Measurements from ENCODE around the gene SNRPD3. TPM values are rescaled to one million over a fixed set of nuclear protein-coding genes. Genes with fewer than 3 reads are reported as not detected.

SNRPD3 gene
- total RNA-seq, 1 donor from 2014 or later: 95.1 TPM

DNA sequence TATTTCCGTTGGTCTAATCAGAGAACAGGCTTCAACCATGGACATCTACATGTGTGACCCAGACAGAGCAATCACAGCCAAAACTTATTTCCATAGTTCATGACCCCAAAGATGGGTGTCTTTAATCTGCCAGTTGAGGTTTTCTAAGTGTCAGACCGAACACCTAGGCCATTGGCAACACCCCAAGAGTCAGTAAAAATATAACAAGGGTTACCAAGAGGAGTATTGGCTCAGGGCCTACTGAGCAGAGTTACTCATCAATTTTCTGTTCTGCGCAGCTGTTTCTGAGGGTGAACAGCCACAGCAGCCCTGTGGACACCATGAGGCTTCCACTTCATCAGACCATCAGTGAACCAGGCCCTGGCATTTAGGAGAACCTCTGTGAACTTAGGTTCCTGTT is 19.7 kb upstream of the SNRPD3 start:
- no peak overlapping the region for H3K4me3 Mint-ChIP-seq
- H3K27ac Mint-ChIP-seq: no peak overlapping the region
- H3K4me1 Mint-ChIP-seq: peaks cover 11% of the 10 kb centered on the region
- peaks cover 8% of the 10 kb centered on the region for H3K36me3 Mint-ChIP-seq
- no peaks in the 10 kb centered on the region for H3K9me3 Mint-ChIP-seq
- TF ChIP-seq, protein P1, sequence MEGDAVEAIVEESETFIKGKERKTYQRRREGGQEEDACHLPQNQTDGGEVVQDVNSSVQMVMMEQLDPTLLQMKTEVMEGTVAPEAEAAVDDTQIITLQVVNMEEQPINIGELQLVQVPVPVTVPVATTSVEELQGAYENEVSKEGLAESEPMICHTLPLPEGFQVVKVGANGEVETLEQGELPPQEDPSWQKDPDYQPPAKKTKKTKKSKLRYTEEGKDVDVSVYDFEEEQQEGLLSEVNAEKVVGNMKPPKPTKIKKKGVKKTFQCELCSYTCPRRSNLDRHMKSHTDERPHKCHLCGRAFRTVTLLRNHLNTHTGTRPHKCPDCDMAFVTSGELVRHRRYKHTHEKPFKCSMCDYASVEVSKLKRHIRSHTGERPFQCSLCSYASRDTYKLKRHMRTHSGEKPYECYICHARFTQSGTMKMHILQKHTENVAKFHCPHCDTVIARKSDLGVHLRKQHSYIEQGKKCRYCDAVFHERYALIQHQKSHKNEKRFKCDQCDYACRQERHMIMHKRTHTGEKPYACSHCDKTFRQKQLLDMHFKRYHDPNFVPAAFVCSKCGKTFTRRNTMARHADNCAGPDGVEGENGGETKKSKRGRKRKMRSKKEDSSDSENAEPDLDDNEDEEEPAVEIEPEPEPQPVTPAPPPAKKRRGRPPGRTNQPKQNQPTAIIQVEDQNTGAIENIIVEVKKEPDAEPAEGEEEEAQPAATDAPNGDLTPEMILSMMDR (IDR thresholded peaks at IDR 0.05; ENCODE audit: unreplicated experiment): no peak
- no peak for DNase-seq (ENCODE audit: low spot score in 2 of 2, unreplicated experiment in 2 of 2)
- H3K27me3 Mint-ChIP-seq (ENCODE audit: low read depth): no peaks in the 10 kb centered on the region

DNA sequence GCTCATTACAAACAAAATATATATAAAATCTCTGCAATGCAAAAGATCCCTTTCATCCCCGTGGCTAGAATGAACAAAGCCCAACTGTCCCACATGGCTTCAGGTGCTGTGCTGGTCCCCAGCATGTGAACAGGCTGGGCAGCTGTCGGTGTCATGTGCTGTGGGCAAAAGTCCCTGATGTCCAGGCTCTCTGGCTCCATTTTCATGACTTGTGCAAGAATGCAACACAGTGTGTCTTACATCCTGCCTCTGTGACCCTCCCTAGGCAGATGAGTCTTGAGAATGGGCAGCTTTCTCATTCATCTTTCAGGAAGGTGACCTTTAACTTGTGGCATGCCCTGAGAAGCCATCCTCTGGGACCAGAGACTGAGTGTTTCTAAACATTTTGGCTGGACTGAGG is 15.3 kb upstream of the SNRPD3 start:
- TF ChIP-seq, protein P1 (IDR thresholded peaks at IDR 0.05; ENCODE audit: unreplicated experiment): no peak
- H3K27me3 Mint-ChIP-seq (ENCODE audit: low read depth): no peaks in the 10 kb centered on the region
- no peaks in the 10 kb centered on the region for H3K4me1 Mint-ChIP-seq
- H3K27ac Mint-ChIP-seq: no peak overlapping the region
- no peak overlapping the region for H3K4me3 Mint-ChIP-seq
- no peaks in the 10 kb centered on the region for H3K9me3 Mint-ChIP-seq
- H3K36me3 Mint-ChIP-seq: peaks cover 8% of the 10 kb centered on the region
- DNase-seq (ENCODE audit: low spot score in 2 of 2, unreplicated experiment in 2 of 2): no peak

DNA sequence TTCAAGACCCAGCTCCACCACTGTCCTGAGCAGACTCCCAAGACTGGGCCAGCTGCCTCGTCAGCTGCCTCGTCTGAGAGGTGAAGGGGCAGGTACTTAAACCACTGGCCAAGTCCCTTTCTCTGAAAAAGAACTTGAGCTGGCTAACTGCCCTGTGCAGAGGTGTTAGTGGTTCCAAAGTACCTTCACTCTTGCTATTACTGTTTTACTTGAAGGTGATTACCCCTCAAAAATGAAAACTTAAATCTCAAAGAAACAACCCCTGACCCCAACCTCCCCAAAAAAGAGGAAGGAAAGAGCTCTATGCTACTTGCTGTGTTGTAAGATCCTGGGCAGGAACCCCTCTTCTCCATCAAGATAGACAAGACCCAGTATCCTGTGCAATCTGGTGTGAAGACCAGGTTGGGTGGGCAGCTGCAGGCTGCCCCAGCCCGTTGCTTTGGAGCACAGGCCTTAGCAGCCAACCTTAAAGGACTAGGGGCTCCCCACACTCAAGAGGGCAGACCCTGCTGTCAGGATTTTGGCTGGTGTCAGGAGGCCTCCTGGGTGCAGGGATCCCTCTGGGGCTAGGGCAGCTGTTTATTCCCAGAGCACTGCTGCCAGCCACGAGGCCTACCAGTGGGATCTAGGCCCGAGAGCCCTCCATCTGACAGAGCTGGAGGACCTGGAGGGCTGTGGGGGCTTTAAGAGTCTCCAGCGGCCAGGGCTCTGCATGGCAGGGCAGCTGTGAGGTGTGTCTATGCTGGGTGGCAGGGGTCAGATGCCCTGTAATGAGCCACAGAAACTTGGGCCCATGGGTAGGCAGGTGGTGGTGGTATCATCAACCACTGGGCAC is 13.9 kb upstream of the SNRPD3 start:
- H3K4me3 Mint-ChIP-seq: no peak overlapping the region
- peaks cover 17% of the 10 kb centered on the region for H3K36me3 Mint-ChIP-seq
- TF ChIP-seq, protein P1 (IDR thresholded peaks at IDR 0.05; ENCODE audit: unreplicated experiment): no peak
- no peak overlapping the region for H3K27ac Mint-ChIP-seq
- DNase-seq (ENCODE audit: low spot score in 2 of 2, unreplicated experiment in 2 of 2): no peak
- H3K9me3 Mint-ChIP-seq: no peaks in the 10 kb centered on the region
- no peaks in the 10 kb centered on the region for H3K4me1 Mint-ChIP-seq
- no peaks in the 10 kb centered on the region for H3K27me3 Mint-ChIP-seq (ENCODE audit: low read depth)

DNA sequence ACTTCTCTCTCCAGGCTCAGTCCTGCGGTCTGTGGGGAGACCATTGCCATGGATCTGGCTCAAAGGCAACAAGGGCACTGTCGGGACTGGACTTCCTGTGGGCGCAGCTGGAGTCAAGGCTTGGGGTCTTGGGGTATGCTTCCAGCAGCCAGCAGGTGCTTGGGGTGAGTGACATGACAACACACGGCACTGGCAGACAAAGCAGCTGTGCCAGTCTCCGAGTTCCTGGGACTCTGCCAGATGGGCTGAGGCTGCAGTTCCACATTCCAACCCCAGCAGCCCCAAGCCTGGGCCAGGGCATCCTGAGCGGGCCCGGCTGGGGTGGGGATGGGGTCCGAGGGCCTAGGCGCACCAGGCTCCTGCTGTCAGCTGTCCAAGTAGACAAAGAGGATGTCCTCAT is 13.2 kb upstream of the SNRPD3 start:
- no peak for DNase-seq (ENCODE audit: low spot score in 2 of 2, unreplicated experiment in 2 of 2)
- Mint-ChIP-seq H3K4me1 (no peaks in the 10 kb centered on the region), H3K27ac (no peak overlapping the region), H3K4me3 (no peak overlapping the region), H3K27me3 (ENCODE audit: low read depth) (no peaks in the 10 kb centered on the region), H3K9me3 (no peaks in the 10 kb centered on the region), H3K36me3 (peaks cover 22% of the 10 kb centered on the region)
- TF ChIP-seq, protein P1 (IDR thresholded peaks at IDR 0.05; ENCODE audit: unreplicated experiment): no peak

DNA sequence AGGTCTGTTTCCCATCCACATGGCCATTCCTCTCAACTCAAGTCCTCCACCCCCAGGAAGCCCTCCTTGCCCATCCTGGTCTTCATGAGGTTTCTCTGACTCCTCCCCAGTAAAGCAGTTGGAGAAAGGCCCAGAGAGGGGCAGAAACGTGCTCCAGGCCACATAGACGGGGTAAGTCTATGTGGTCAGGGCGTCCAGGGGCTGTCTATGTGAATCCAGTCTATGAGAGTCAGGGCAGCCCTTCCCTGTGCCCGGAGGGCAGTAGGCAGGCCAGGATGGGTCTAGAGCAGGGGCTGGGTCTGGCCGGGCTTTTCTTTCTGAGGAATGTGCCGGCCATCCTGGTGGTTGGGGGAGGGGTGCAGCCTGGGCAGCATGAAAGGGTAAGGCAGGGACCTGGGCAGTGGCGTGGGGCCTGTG is 12.6 kb upstream of the SNRPD3 start:
- Mint-ChIP-seq H3K4me3 (no peak overlapping the region), H3K27me3 (ENCODE audit: low read depth) (no peaks in the 10 kb centered on the region), H3K4me1 (no peaks in the 10 kb centered on the region), H3K36me3 (peaks cover 22% of the 10 kb centered on the region), H3K27ac (no peak overlapping the region), H3K9me3 (no peaks in the 10 kb centered on the region)
- TF ChIP-seq, protein P1 (IDR thresholded peaks at IDR 0.05; ENCODE audit: unreplicated experiment): no peak
- DNase-seq (ENCODE audit: low spot score in 2 of 2, unreplicated experiment in 2 of 2): no peak

All from mesothelial cell of epicardium (in vitro differentiated cells).